Activated CD4-positive, alpha-beta memory T cell treated with anti-CD3 and anti-CD28 coated beads, Interleukin-2, amount 10 ng/mL, durations not matched to agents 7 days and 5 days (primary cell): ENCODE results near the gene MICALL1. TPM values are rescaled to one million over a fixed set of nuclear protein-coding genes. Genes with fewer than 3 reads are reported as not detected.
"Not testable (repeated sequence)": the region's sequence is repeated elsewhere in the genome, so short reads cannot be mapped to it uniquely, and the experiment has no call there.

ENCODE experiments used
- CTCF ChIA-PET: fragments of 350-600 bp; sonication (Branson Sonifier 250); formaldehyde crosslinking; loops from one replicate; lab custom pipeline; 2021; ENCODE audit warnings: antibody characterized with exemption, inconsistent platforms; lab: Charles Lee
- POLR2A ChIA-PET: fragments of 350-600 bp; sonication (Branson Sonifier 250); formaldehyde crosslinking; loops from one replicate; lab custom pipeline; 2021; ENCODE audit warnings: antibody characterized with exemption; lab: Charles Lee
- DNase-seq: peaks from one replicate; pipeline ENCODE4 v3.0.0-alpha.2; 2020
- H3K27ac Mint-ChIP-seq: one replicate; pipeline ENCODE4 v1.8.0; 2021; ENCODE audit warnings: mild to moderate bottlenecking, mixed read lengths
- H3K27me3 Mint-ChIP-seq: one replicate; pipeline ENCODE4 v1.8.0; 2021; ENCODE audit warnings: mixed read lengths
- H3K36me3 Mint-ChIP-seq: one replicate; pipeline ENCODE4 v1.8.0; 2021; ENCODE audit warnings: low read depth, mixed read lengths
- H3K4me1 Mint-ChIP-seq: one replicate; pipeline ENCODE4 v1.8.0; 2021; ENCODE audit warnings: mixed read lengths
- H3K4me3 Mint-ChIP-seq: one replicate; pipeline ENCODE4 v1.8.0; 2021; ENCODE audit warnings: mild to moderate bottlenecking, mixed read lengths
- H3K9me3 Mint-ChIP-seq: one replicate; pipeline ENCODE4 v1.8.0; 2021; ENCODE audit warnings: mixed read lengths
- total RNA-seq, 2 experiments: library from RNA; stranded (reverse); gene quantifications; one replicate each; pipeline ENCODE4 v1.2.3, GENCODE V29; 2021

Gene MICALL1
- total RNA-seq, 2 experiments from 2014 or later = 21.8 to 24.1 TPM

DNA sequence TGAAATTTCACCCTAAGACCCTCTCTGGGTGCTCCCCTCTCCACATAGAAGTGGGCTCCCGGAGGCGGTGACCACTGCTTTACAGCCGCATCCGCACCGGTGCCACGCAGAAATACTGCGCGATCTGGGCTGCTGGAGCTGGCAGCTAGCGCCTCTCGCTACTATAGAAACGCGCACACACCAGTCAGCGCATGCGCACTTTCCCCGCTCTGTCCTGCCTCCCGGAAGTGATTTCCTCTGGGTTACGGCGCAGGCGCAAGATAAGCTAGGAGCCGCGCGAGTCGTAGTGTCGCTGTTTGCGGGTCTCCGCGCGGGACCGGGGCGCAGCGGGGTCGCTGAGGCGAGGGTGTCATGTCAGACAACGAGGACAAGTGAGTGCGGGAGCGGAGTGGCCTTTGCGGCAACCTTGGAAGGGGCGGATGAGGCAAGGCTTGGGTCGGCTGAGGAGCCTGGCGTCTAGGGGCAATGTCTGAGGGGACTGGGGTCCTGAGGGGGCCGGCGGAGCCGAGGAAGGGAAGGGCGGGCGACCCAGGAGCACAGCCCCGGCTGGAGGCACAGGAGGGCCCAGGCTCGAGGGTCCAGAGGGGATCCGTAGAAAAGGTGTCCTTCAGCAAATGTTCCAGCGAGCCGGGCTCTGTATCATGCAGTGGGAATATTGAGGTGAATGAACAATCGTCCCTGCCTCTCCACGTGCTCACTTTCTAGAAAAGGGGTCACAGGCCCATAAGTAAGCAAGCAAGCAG, 47.5 kb downstream of the MICALL1 start, which contains the start of the genes C22orf23 and POLR2F:
C22orf23 (minus strand) TSS at position 165 of the 743 bp plus-strand sequence. CDS start 452 bp downstream, outside the sequence.
POLR2F (plus strand) TSS at position 263 of the 743 bp plus-strand sequence; CDS start at position 352, 89 bp downstream.
- ChIA-PET POLR2A (interaction anchor here (0.9 to 1.6 kb wide), 7 partner anchors 11 to 151 kb away, joined by 3 to 9 read pairs (median 4); partner anchors contain the start of genes EIF3L and MICALL1), CTCF (interaction anchor here (0.7 to 3.1 kb wide), 17 partner anchors 12 to 317 kb away, joined by 3 to 21 read pairs (median 4); partner anchors contain the start of genes ANKRD54, MICALL1 and PDXP)
- no peaks in the 10 kb centered on the region for H3K9me3 Mint-ChIP-seq

DNA sequence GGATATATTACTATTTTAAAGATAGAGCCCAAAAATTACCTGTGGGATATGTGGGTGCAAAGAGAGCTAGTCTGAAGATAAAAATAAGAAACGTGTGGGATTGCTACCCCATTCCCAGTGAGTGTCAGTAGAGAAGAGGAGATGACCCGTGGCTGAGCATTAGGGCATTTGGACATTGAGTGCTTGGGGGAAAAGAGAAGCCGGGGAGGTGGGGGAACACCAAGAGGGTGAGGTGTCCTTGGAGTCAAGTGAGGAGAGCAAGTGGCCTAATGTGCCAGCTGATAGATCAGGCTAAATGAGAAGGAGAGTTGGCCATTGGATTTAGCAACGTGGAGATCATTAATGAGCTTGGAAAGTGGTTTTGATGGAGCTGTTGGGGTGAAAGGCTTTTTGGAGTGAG, 48.6 kb downstream of the MICALL1 start:
- no peak for DNase-seq
- H3K9me3 Mint-ChIP-seq = no peaks in the 10 kb centered on the region
- POLR2A ChIA-PET = interaction anchor here (0.5 to 1.6 kb wide), 6 partner anchors 10 to 111 kb away, joined by 3 to 4 read pairs (median 4); partner anchors contain the start of genes ANKRD54, EIF3L and MICALL1
- CTCF ChIA-PET = interaction anchor here (0.7 to 3.1 kb wide), 10 partner anchors 11 to 755 kb away, joined by 3 to 21 read pairs (median 4); partner anchors contain the start of genes ANKRD54 and MICALL1
- peak overlapping the region; percentile 82 for H3K27ac Mint-ChIP-seq
- H3K36me3 Mint-ChIP-seq = peaks cover 33% of the 10 kb centered on the region
- H3K4me3 Mint-ChIP-seq = peak overlapping the region; percentile 99
- H3K4me1 Mint-ChIP-seq = peaks cover 36% of the 10 kb centered on the region
- H3K27me3 Mint-ChIP-seq = peaks cover 16% of the 10 kb centered on the region

More for the DNA sequence above, 47.5 kb downstream of the MICALL1 start, which contains the start of the genes C22orf23 and POLR2F:
- H3K4me3 Mint-ChIP-seq = peak within 1 kb of the TSS; percentile 99
- H3K27ac Mint-ChIP-seq = peak within 1 kb of the TSS; percentile 82
- DNase-seq = peak; percentile 97
- peaks cover 22% of the 10 kb centered on the region for H3K36me3 Mint-ChIP-seq
- H3K4me1 Mint-ChIP-seq = peaks cover 36% of the 10 kb centered on the region
- H3K27me3 Mint-ChIP-seq = peaks cover 16% of the 10 kb centered on the region

DNA sequence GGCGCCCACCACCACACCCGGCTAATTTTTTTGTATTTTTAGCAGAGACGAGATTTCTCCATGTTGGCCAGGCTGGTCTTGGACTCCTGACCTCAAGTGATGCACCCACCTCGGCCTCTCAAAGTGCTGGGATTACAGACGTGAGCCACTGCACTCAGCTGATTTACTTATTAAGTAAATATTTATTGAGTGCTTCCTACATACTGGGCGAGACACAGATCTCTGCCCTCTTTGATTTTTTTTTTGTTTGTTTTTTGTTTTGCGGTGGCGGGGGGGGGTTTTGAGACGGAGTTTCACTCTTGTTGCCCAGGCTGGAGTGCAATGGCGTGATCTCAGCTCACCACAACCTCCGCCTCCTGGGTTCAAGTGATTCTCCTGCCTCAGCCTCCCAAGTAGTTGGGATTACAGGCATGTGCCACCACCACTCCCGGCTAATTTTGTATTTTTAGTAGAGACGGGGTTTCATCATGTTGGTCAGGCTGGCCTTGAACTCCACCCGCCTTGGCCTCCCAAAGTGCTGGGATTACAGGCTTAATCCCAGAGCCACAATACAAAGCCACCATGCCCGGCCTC, 49.8 kb downstream of the MICALL1 start:
- peaks cover 41% of the 10 kb centered on the region for H3K36me3 Mint-ChIP-seq
- H3K4me3 Mint-ChIP-seq, H3K27ac Mint-ChIP-seq, POLR2A ChIA-PET, H3K9me3 Mint-ChIP-seq, DNase-seq: not testable (repeated sequence)
- CTCF ChIA-PET = interaction anchor here (3.1 kb wide), 1 partner anchor 9 kb away, joined by 21 read pairs; no protein-coding TSS in a partner anchor
- peaks cover 36% of the 10 kb centered on the region for H3K4me1 Mint-ChIP-seq
- peaks cover 16% of the 10 kb centered on the region for H3K27me3 Mint-ChIP-seq

DNA sequence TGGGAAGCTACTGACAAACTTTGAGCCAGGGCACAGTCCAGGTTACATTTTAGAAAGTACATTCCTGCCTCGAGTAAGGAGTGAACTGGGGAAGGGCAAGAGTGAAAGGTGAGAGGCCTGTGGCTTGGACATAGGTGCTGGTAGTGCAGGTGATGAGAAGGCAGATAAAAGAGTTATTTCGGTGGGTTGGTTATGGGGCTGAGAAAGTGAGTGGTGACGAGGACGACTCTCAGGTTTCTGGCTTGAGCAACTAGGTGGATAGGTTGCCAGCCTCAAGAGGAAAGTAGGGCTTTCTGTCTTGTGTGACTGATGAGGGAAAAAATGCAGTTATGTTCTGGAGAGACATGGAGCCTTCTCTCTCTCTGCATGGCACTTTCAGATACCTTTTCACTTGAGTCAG, 51.1 kb downstream of the MICALL1 start:
- no peak for DNase-seq
- peak overlapping the region; percentile 36 for H3K27ac Mint-ChIP-seq
- CTCF ChIA-PET = no interaction called here
- H3K4me1 Mint-ChIP-seq = peaks cover 34% of the 10 kb centered on the region
- peaks cover 53% of the 10 kb centered on the region for H3K36me3 Mint-ChIP-seq
- POLR2A ChIA-PET = no interaction called here
- no peak overlapping the region for H3K4me3 Mint-ChIP-seq
- H3K27me3 Mint-ChIP-seq = peaks cover 10% of the 10 kb centered on the region
- no peaks in the 10 kb centered on the region for H3K9me3 Mint-ChIP-seq

DNA sequence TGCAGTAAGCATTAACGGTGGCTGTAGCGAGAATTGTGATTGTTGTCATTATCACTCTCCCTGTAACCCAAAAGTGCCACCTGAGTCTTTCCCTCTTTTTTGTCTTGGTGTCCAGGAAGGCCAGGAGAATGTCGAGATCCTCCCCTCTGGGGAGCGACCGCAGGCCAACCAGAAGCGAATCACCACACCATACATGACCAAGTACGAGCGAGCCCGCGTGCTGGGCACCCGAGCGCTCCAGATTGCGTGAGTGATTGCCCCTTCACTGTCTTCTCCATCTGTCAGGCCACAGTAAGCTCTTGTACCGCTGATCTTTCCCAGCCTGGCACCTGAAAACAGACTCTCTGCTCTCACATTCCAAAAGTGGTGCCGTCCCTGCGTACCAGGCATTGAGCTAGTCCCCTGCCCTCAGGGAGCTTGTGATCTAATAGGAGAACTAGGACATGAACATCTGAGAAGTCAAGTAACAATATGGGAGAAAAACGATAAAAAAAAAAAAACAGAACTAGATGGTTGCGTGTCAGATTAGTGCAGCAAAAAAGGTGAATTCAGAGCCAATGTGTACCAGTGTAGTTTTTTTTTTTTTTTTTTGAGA, 53.2 kb downstream of the MICALL1 start:
- no peak for DNase-seq
- Mint-ChIP-seq H3K4me1 (peaks cover 18% of the 10 kb centered on the region), H3K36me3 (peaks cover 52% of the 10 kb centered on the region), H3K4me3 (no peak overlapping the region), H3K27ac (no peak overlapping the region), H3K27me3 (no peaks in the 10 kb centered on the region), H3K9me3 (no peaks in the 10 kb centered on the region)
- ChIA-PET CTCF (interaction anchor here (0.7 kb wide), 1 partner anchor 63 kb away, joined by 3 read pairs; no protein-coding TSS in a partner anchor), POLR2A (interaction anchor here (0.7 kb wide), 1 partner anchor 264 kb away, joined by 4 read pairs; no protein-coding TSS in a partner anchor)

DNA sequence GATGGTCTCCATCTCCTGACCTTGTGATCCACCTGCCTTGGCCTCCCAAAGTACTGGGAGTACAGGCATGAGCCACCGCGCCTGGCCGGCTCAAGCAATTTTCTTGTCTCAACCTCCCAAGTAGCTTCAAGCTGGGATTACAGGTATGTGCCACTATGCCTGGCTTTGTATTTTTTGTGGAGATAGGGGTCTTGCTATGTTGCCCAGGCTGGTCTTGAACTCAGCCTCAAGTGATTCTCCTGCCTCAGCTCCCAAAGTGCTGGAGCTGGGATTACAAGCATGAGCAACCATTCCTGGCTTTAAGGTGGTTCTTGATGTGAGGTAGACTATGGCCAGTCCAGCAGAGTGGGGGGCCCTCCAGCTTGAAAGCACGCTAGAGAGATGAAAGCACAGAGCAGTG, 55.0 kb downstream of the MICALL1 start:
- ChIA-PET POLR2A (no interaction called here), CTCF (no interaction called here)
- no peak overlapping the region for H3K27ac Mint-ChIP-seq
- H3K4me3 Mint-ChIP-seq = no peak overlapping the region
- peaks cover 11% of the 10 kb centered on the region for H3K4me1 Mint-ChIP-seq
- H3K27me3 Mint-ChIP-seq = no peaks in the 10 kb centered on the region
- no peaks in the 10 kb centered on the region for H3K9me3 Mint-ChIP-seq
- no peak for DNase-seq
- peaks cover 56% of the 10 kb centered on the region for H3K36me3 Mint-ChIP-seq

DNA sequence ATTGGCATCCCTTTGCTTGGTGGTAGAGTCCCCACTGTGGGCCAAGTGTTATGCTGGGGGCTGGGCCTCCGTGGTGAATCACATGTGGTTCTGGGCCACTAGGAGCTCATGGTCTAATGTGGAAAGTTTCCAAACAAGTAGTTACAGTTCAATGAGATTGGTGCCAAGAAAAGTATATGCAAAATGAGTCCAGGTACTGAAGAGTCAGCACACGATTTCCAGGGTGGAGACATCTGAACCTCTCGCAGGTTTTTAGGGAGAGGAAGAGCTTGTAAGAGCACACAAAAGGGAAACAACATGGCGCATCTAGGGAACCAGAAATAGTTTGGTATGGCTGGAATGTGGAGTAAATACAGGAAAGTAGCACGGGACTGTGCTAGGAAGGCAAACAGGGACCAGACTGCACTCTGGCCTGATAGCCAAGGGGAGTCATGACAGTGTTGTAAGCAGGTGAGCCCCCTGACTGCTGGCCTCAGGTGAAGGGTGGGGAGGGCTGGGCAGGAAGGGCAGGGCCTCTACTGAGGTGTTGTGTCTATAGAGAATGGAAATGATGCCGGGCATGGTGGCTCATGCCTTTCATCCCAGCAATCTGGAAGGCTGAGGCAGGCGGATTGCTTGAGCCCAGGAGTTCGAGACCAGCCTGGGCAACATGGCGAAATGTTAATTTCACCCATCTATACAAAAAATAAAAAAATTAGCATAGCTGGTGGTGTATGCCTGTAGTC, 60.0 kb downstream of the MICALL1 start:
- CTCF ChIA-PET = interaction anchor here (1.1 to 2.8 kb wide), 8 partner anchors 12 to 148 kb away, joined by 3 to 27 read pairs (median 4); partner anchors contain the start of genes C22orf23 and POLR2F
- no peaks in the 10 kb centered on the region for H3K9me3 Mint-ChIP-seq
- peaks cover 28% of the 10 kb centered on the region for H3K36me3 Mint-ChIP-seq

DNA sequence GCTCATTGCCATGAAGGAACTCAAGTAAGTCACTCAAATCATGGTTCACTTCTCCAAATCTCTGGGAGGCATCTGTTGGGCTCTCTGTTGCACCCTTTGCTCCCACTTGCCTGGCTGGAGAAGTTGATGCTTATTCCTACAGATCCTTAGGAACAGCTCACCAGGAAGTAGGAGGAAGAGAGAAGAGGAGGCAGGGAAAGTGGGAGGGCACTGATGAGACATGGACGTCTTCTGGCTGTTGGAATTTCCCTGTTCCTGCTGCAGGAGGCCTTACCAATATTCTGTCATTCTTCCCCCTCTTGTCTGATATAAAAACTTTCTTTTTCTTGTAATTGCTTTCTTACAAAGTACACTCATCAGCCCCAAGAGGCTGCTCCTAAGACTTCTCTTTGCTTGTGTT, 61.0 kb downstream of the MICALL1 start:
- Mint-ChIP-seq H3K4me3 (no peak overlapping the region), H3K27me3 (no peaks in the 10 kb centered on the region), H3K4me1 (peaks cover 2% of the 10 kb centered on the region), H3K36me3 (peaks cover 18% of the 10 kb centered on the region), H3K27ac (no peak overlapping the region), H3K9me3 (no peaks in the 10 kb centered on the region)
- ChIA-PET CTCF (interaction anchor here (1.3 kb wide), 1 partner anchor 13 kb away, joined by 3 read pairs; the partner anchor contains the start of genes C22orf23 and POLR2F), POLR2A (interaction anchor here (1.3 kb wide), 1 partner anchor 14 kb away, joined by 3 read pairs; the partner anchor contains the start of genes C22orf23 and POLR2F)
- DNase-seq = no peak

More for the DNA sequence above, 60.0 kb downstream of the MICALL1 start:
- no peaks in the 10 kb centered on the region for H3K27me3 Mint-ChIP-seq
- no peak overlapping the region for H3K4me3 Mint-ChIP-seq
- H3K4me1 Mint-ChIP-seq = peaks cover 2% of the 10 kb centered on the region
- DNase-seq = no peak
- POLR2A ChIA-PET = no interaction called here
- no peak overlapping the region for H3K27ac Mint-ChIP-seq

DNA sequence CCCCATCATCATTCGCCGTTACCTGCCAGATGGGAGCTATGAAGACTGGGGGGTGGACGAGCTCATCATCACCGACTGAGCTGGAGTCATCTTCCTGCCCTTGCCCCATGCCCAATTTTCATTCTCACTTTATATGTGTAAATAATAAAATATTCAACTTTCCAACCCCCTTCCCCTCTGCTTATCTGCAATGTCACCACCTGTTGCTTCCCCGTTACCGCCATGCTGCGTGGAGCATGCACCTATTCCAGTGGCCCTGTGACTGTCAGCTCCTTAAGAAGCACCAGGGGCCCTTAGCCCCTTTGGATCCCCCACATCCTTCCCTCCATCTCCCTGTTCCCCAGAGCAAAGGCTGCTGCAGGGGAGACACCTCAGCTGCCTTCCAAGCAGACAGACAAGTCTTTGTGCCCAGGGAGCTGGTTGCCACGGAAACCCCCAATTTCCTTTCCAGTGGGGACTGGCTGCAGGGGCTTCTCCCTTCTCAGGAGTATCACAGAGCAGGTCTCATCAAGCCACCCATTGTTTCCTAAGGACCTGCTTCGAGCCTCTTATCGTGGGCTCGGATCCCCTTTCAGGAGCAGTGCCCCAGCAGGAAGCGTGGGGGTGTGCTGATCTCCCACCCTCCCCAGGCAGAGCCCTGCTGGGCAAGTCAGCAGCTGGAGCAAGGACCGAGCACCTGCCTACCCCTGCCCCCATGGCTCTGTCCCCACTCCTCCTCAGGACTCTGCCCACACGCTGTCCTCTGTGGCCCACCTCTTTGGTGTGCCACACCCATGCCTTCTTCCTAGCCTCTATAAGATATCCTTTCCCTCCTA, 61.7 kb downstream of the MICALL1 start:
- H3K9me3 Mint-ChIP-seq = no peaks in the 10 kb centered on the region
- H3K4me3 Mint-ChIP-seq = no peak overlapping the region
- H3K36me3 Mint-ChIP-seq = peaks cover 15% of the 10 kb centered on the region
- ChIA-PET POLR2A (interaction anchor here (1.3 kb wide), 1 partner anchor 14 kb away, joined by 3 read pairs; the partner anchor contains the start of genes C22orf23 and POLR2F), CTCF (interaction anchor here (1.2 to 1.3 kb wide), 2 partner anchors 14 to 34 kb away, joined by 3 read pairs; partner anchors contain the start of genes C22orf23 and POLR2F)
- no peaks in the 10 kb centered on the region for H3K27me3 Mint-ChIP-seq
- H3K27ac Mint-ChIP-seq = no peak overlapping the region
- peaks cover 2% of the 10 kb centered on the region for H3K4me1 Mint-ChIP-seq
- DNase-seq = no peak

DNA sequence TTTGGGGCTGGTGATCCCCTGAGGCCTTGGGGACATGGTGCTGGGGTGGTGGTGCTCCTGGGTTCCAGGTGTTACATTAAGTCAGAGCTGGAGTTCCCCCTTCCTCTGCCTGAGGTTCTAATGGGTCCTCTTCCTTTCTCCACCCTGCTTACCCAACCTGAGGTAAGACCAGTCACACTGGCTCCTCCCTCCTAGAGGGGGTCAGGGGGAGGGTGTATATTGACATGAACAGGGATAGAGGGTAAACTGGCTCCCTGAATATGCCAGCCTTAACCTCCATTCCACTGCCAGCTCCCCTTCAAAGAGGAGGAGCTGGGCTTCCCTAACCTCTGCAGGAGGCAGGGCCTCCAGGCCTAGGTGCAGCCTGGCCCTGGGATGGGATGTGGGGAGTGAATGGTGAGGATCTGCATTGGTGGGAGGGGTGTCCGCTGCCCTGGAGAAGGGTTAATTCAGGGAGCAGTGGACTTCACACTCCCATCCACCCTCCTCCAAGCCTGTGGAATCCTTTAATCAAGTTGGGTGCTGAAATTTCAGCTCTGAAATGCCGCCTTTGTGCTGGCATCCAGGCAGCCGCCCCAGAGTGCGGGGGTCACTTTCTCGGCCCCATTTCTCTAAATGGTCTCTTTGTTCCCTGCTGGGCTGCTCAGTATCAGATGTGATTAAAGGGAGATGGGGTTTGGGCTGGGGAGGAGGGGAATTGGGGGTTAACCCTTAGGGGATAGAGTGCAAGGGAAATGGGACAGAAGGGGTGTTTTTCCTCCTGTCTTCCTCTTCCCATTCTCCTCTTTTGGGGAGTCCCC, 62.6 kb downstream of the MICALL1 start:
- peaks cover 2% of the 10 kb centered on the region for H3K4me1 Mint-ChIP-seq
- H3K27me3 Mint-ChIP-seq = no peaks in the 10 kb centered on the region
- ChIA-PET CTCF (interaction anchor here (1.2 to 1.3 kb wide), 2 partner anchors 15 to 34 kb away, joined by 3 read pairs; partner anchors contain the start of genes C22orf23 and POLR2F), POLR2A (interaction anchor here (1.3 kb wide), 1 partner anchor 15 kb away, joined by 3 read pairs; the partner anchor contains the start of genes C22orf23 and POLR2F)
- DNase-seq = no peak
- no peaks in the 10 kb centered on the region for H3K9me3 Mint-ChIP-seq
- no peak overlapping the region for H3K27ac Mint-ChIP-seq
- H3K4me3 Mint-ChIP-seq = no peak overlapping the region
- H3K36me3 Mint-ChIP-seq = peaks cover 15% of the 10 kb centered on the region
